Measurements from ENCODE around the gene RAB44.

DNA sequence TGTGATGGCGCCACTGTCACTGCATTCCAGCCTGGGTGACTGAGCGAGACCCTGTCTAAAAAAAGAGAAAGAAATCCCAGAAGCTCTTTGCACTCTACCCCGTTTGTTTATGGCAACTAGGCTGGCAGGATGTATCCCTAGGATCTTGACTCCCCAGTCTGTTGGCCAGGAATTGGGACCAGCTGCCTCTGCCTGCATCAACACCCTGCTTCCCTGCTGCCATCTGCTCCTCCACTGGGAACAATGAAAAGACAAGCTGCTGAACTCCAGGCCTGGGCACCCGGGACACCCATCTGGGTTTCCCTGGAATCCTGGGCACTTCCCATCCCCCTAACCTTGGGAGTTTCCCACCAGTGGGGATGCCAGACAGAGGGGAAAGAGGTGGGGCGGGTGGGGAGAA, 76.7 kb downstream of the RAB44 start:
- TF ChIP-seq ZNF274 (IDR thresholded peaks at IDR 0.05; ENCODE audit: low read depth, low read length) (no peak), YY1 (IDR thresholded peaks at IDR 0.05; ENCODE audit: insufficient read depth, insufficient read length) (no peak)
